Measurements from ENCODE around the gene IL1R2. TPM values are rescaled to one million over a fixed set of nuclear protein-coding genes. Genes with fewer than 3 reads are reported as not detected.

The IL1R2 gene
- total and polyA plus RNA-seq, 9 of the 15 experiments (the other 6 are each of a cell fraction or from before 2014, with no cell fraction given) = 0.13 TPM; not detected in 8

DNA sequence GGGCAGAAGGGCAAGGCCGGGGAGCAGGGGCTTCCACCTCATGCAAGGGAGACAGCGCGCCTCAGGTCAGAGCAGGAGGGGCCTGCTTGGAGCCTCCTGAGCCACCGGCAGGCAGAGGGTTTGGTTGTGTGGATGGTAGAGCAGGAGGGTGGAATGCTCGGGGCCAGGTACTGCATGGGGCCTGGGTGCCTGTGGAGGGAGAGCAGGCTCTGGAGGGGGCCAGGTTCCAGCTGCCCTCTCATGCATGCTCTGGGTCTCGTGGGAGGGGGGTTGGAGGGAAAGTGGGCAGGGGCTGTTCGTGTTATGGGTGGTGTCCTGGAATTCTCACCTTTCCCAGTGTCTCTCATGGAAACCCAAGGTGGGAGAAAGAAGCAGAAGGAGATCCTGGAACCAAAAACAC, 3.2 kb upstream of the IL1R2 start:
- TF ChIP-seq POLR2A (conservative IDR thresholded peaks at IDR 0.05) (no peak), SMAD3 (CRISPR knock-in tag; conservative IDR thresholded peaks at IDR 0.05) (no peak), NFIX (CRISPR knock-in tag; IDR thresholded peaks at IDR 0.05; ENCODE audit: low read depth) (no peak), ZNF764 (CRISPR knock-in tag; IDR thresholded peaks at IDR 0.05; ENCODE audit: low read depth) (no peak), RFX1 (IDR thresholded peaks at IDR 0.05) (no peak), CBX3 (IDR thresholded peaks at IDR 0.05; ENCODE audit: borderline replicate concordance in 1 of 2, low read length in 2 of 2) (no peak), HCFC1 (IDR thresholded peaks at IDR 0.05; ENCODE audit: low read depth, low read length) (no peak), BCOR (IDR thresholded peaks at IDR 0.05) (no peak)
- TF ChIP-seq, protein P1, sequence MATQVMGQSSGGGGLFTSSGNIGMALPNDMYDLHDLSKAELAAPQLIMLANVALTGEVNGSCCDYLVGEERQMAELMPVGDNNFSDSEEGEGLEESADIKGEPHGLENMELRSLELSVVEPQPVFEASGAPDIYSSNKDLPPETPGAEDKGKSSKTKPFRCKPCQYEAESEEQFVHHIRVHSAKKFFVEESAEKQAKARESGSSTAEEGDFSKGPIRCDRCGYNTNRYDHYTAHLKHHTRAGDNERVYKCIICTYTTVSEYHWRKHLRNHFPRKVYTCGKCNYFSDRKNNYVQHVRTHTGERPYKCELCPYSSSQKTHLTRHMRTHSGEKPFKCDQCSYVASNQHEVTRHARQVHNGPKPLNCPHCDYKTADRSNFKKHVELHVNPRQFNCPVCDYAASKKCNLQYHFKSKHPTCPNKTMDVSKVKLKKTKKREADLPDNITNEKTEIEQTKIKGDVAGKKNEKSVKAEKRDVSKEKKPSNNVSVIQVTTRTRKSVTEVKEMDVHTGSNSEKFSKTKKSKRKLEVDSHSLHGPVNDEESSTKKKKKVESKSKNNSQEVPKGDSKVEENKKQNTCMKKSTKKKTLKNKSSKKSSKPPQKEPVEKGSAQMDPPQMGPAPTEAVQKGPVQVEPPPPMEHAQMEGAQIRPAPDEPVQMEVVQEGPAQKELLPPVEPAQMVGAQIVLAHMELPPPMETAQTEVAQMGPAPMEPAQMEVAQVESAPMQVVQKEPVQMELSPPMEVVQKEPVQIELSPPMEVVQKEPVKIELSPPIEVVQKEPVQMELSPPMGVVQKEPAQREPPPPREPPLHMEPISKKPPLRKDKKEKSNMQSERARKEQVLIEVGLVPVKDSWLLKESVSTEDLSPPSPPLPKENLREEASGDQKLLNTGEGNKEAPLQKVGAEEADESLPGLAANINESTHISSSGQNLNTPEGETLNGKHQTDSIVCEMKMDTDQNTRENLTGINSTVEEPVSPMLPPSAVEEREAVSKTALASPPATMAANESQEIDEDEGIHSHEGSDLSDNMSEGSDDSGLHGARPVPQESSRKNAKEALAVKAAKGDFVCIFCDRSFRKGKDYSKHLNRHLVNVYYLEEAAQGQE (IDR thresholded peaks at IDR 0.05; ENCODE audit: borderline replicate concordance) = no peak
- TF ChIP-seq, protein P1 (CRISPR knock-in tag; IDR thresholded peaks at IDR 0.05; ENCODE audit: low read depth) = no peak
- TF ChIP-seq, protein P2, sequence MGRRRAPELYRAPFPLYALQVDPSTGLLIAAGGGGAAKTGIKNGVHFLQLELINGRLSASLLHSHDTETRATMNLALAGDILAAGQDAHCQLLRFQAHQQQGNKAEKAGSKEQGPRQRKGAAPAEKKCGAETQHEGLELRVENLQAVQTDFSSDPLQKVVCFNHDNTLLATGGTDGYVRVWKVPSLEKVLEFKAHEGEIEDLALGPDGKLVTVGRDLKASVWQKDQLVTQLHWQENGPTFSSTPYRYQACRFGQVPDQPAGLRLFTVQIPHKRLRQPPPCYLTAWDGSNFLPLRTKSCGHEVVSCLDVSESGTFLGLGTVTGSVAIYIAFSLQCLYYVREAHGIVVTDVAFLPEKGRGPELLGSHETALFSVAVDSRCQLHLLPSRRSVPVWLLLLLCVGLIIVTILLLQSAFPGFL (CRISPR knock-in tag; IDR thresholded peaks at IDR 0.05) = no peak
- Histone ChIP-seq H3K4me3 (no peak overlapping the region), H3K9ac (ENCODE audit: insufficient read depth in 1 of 2, low read depth in 2 of 2, low read length in 2 of 2) (no peak overlapping the region), H3K27me3 (ENCODE audit: control insufficient read depth in 2 of 2, insufficient read depth in 2 of 2, low read length in 2 of 2) (peaks cover 31 to 70% of the 10 kb centered on the region in 2 experiments; a peak in 4 of 5 replicates), H3K27ac (ENCODE audit: extremely low read depth, low read depth, low read length) (no peak overlapping the region), H3K4me1 (replicated peaks in 1 of 2; ENCODE audit: control insufficient read depth in 2 of 2, insufficient read depth in 2 of 2, low read length in 2 of 2) (no peaks in the 10 kb centered on the region), H3K9me3 (replicated peaks; ENCODE audit: control insufficient read depth, insufficient read depth, low read depth, low read length) (no peaks in the 10 kb centered on the region), H2AFZ (ENCODE audit: low read depth, low read length) (no peak overlapping the region), H3K36me3 (ENCODE audit: control insufficient read depth, insufficient read depth, low read length) (no peaks in the 10 kb centered on the region), H3K9me1 (ENCODE audit: control insufficient read depth, insufficient read depth, low read length) (peaks cover 2% of the 10 kb centered on the region), H3K79me2 (ENCODE audit: control insufficient read depth, insufficient read depth, low read length) (no peaks in the 10 kb centered on the region), H4K20me1 (replicated peaks; ENCODE audit: control insufficient read depth, insufficient read depth, low read length) (no peaks in the 10 kb centered on the region), H3K4me2 (ENCODE audit: insufficient read depth, low read length) (no peak overlapping the region)
- POLR2A ChIA-PET = interaction anchor here (0.9 kb wide), 1 partner anchor 98 kb away, joined by 3 read pairs; no protein-coding TSS in a partner anchor
- ATAC-seq (no peak), FAIRE-seq (no peak), DNase-seq (ENCODE audit: extremely low read depth in 1 of 4, low spot score in 3 of 4) (no peak)
- intact Hi-C loops (cut with micrococcal nuclease) = loop anchor here (10.0 kb wide), 2 partner anchors 464 to 574 kb away; no protein-coding TSS in a partner anchor
- 0% methylated on average over 6 of the region's 7 CpGs for WGBS (ENCODE audit: insufficient coverage, low coverage, missing lambda C conversion rate)
- CTCF ChIA-PET (ENCODE audit: low intra/inter-chr PET ratio) = no interaction called here
- in situ Hi-C loops (cut with MboI) = no loop called here
- BruUV-seq (replicated peaks) = no TSS peak

Measured in K562 (cell line).